ENCODE results near the gene KCNE1.

DNA sequence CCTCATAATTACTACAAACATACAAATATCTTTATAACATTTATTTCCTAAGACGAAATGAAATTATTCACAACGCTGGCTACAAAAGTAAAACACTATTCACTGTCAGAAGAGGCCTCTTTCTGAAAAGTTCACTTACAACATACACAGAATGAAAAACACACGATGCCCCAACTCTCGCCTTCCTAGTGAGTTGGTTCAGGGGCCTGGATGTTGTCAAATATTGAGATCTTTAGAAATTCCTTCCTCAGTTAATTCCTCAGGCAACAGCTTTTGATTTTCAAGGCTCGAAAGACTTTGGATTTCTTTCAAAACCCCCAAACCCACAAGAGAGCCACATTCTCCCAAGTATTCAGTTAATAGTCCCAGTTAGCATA is 14.2 kb upstream of the KCNE1 start:
- TF ChIP-seq, protein P1, sequence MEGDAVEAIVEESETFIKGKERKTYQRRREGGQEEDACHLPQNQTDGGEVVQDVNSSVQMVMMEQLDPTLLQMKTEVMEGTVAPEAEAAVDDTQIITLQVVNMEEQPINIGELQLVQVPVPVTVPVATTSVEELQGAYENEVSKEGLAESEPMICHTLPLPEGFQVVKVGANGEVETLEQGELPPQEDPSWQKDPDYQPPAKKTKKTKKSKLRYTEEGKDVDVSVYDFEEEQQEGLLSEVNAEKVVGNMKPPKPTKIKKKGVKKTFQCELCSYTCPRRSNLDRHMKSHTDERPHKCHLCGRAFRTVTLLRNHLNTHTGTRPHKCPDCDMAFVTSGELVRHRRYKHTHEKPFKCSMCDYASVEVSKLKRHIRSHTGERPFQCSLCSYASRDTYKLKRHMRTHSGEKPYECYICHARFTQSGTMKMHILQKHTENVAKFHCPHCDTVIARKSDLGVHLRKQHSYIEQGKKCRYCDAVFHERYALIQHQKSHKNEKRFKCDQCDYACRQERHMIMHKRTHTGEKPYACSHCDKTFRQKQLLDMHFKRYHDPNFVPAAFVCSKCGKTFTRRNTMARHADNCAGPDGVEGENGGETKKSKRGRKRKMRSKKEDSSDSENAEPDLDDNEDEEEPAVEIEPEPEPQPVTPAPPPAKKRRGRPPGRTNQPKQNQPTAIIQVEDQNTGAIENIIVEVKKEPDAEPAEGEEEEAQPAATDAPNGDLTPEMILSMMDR (conservative IDR thresholded peaks at IDR 0.05 in 1 of 2, IDR thresholded peaks at IDR 0.05 in 1 of 2; ENCODE audit: low read depth in 1 of 2, low read length in 2 of 2): no peak
- TF ChIP-seq EZH2 (IDR thresholded peaks at IDR 0.05; ENCODE audit: low read length, missing control alignments): no peak

Data from fibroblast of lung (primary cell).